ENCODE measurements around the gene KCNMA1. TPM values are rescaled to one million over a fixed set of nuclear protein-coding genes. Genes with fewer than 3 reads are reported as not detected.

KCNMA1 gene
- total RNA-seq, 1 experiment from 2014 or later = 0.49 TPM

DNA sequence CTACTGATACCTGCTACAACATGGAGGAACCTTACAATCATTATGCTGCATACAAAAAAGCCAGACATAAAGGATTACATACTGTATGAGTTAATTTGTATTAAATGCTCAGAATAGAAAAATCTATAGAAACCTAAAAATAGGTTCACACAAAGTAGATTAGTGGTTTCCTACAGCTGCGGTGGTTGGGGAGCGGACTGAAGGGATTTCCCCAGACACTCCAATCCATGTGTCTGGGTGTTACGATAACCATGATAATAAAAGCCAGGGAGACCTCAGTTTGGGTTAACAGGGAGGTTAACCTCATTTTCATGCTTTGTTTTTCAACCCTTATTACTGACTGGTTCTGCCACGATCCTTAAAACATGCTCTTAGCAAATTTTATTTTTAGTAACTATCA lies 355.9 kb downstream of the KCNMA1 start:
- CTCF ChIA-PET = no interaction called here
- Histone ChIP-seq H4K20me1 (ENCODE audit: insufficient read depth) (no peaks in the 10 kb centered on the region), H3K9me2 (ENCODE audit: insufficient read depth) (no peaks in the 10 kb centered on the region), H3K4me3 (replicated peaks in 1 of 2; ENCODE audit: low read depth in 1 of 2, low read length in 2 of 2) (no peak overlapping the region), H3K9ac (ENCODE audit: low read length) (no peak overlapping the region), H3K4me2 (ENCODE audit: low read length) (no peak overlapping the region), H3K27ac (ENCODE audit: low read depth, low read length) (no peak overlapping the region), H3K36me3 (ENCODE audit: control insufficient read depth in 1 of 2, insufficient read depth in 2 of 2, low read length in 2 of 2) (no peaks in the 10 kb centered on the region), H3K27me3 (ENCODE audit: insufficient read depth, low read length) (peaks cover 78% of the 10 kb centered on the region), H3K4me1 (ENCODE audit: control insufficient read depth in 1 of 2, insufficient read depth in 2 of 2, low read length in 2 of 2) (no peaks in the 10 kb centered on the region), H3K79me2 (ENCODE audit: insufficient read depth, low read length) (no peaks in the 10 kb centered on the region), H2AFZ (ENCODE audit: low read depth, low read length, poor library complexity, severe bottlenecking) (no peak overlapping the region), H3K9me3 (ENCODE audit: control insufficient read depth in 1 of 2, insufficient read depth in 1 of 2, low read depth in 1 of 2, low read length in 2 of 2) (no peaks in the 10 kb centered on the region)
- intact Hi-C loops (cut with micrococcal nuclease) = no loop called here
- ATAC-seq (no peak), DNase-seq (ENCODE audit: low read depth, low spot score) (no peak)
- RAD21 ChIA-PET (ENCODE audit: low non-redundant PET in 1 of 2, low total read pairs in 2 of 2, uncharacterized antibody in 2 of 2, unreplicated experiment in 2 of 2) = no interaction called here
- no peak for TF ChIP-seq RAD21 (IDR thresholded peaks at IDR 0.05; ENCODE audit: low read depth)
- no peak for TF ChIP-seq TCF7L2 (IDR thresholded peaks at IDR 0.05; ENCODE audit: borderline replicate concordance, extremely low read depth, insufficient read depth, insufficient read length)
- TF ChIP-seq FOSL1 (IDR thresholded peaks at IDR 0.05; ENCODE audit: low read depth) = no peak
- no peak for TF ChIP-seq EGR1 (IDR thresholded peaks at IDR 0.05; ENCODE audit: low read depth)
- TF ChIP-seq, protein P1, sequence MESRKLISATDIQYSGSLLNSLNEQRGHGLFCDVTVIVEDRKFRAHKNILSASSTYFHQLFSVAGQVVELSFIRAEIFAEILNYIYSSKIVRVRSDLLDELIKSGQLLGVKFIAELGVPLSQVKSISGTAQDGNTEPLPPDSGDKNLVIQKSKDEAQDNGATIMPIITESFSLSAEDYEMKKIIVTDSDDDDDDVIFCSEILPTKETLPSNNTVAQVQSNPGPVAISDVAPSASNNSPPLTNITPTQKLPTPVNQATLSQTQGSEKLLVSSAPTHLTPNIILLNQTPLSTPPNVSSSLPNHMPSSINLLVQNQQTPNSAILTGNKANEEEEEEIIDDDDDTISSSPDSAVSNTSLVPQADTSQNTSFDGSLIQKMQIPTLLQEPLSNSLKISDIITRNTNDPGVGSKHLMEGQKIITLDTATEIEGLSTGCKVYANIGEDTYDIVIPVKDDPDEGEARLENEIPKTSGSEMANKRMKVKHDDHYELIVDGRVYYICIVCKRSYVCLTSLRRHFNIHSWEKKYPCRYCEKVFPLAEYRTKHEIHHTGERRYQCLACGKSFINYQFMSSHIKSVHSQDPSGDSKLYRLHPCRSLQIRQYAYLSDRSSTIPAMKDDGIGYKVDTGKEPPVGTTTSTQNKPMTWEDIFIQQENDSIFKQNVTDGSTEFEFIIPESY (IDR thresholded peaks at IDR 0.05; ENCODE audit: extremely low read depth, insufficient replicate concordance, low read length) = no peak
- no peak for TF ChIP-seq YY1 (IDR thresholded peaks at IDR 0.05; ENCODE audit: extremely low read depth, insufficient replicate concordance, low read depth, low read length)
- no peak for TF ChIP-seq POLR2A (IDR thresholded peaks at IDR 0.05; ENCODE audit: borderline replicate concordance, extremely low read depth, insufficient read depth, insufficient read length)
- TF ChIP-seq, protein P2, sequence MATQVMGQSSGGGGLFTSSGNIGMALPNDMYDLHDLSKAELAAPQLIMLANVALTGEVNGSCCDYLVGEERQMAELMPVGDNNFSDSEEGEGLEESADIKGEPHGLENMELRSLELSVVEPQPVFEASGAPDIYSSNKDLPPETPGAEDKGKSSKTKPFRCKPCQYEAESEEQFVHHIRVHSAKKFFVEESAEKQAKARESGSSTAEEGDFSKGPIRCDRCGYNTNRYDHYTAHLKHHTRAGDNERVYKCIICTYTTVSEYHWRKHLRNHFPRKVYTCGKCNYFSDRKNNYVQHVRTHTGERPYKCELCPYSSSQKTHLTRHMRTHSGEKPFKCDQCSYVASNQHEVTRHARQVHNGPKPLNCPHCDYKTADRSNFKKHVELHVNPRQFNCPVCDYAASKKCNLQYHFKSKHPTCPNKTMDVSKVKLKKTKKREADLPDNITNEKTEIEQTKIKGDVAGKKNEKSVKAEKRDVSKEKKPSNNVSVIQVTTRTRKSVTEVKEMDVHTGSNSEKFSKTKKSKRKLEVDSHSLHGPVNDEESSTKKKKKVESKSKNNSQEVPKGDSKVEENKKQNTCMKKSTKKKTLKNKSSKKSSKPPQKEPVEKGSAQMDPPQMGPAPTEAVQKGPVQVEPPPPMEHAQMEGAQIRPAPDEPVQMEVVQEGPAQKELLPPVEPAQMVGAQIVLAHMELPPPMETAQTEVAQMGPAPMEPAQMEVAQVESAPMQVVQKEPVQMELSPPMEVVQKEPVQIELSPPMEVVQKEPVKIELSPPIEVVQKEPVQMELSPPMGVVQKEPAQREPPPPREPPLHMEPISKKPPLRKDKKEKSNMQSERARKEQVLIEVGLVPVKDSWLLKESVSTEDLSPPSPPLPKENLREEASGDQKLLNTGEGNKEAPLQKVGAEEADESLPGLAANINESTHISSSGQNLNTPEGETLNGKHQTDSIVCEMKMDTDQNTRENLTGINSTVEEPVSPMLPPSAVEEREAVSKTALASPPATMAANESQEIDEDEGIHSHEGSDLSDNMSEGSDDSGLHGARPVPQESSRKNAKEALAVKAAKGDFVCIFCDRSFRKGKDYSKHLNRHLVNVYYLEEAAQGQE (IDR thresholded peaks at IDR 0.05; ENCODE audit: low read depth) = no peak
- TF ChIP-seq CTCF (IDR thresholded peaks at IDR 0.05 in 2 of 3, conservative IDR thresholded peaks at IDR 0.05 in 1 of 3; ENCODE audit: borderline replicate concordance in 1 of 3, insufficient read depth in 1 of 3, low read depth in 2 of 3, low read length in 2 of 3) = no peak
- no peak for TF ChIP-seq POLR2AphosphoS5 (IDR thresholded peaks at IDR 0.05; ENCODE audit: low read depth, low read length)
- TF ChIP-seq ZNF274 (IDR thresholded peaks at IDR 0.05; ENCODE audit: low read depth, low read length) = no peak
- TF ChIP-seq ELF1 (IDR thresholded peaks at IDR 0.05; ENCODE audit: borderline replicate concordance, low read depth) = no peak
- no peak for TF ChIP-seq ZFX (IDR thresholded peaks at IDR 0.05)
- POLR2A ChIA-PET = no interaction called here
- BruUV-seq (replicated peaks) = no TSS peak

Measured in HCT116 (cell line).